ENCODE results near the gene SMYD5. TPM values are rescaled to one million over a fixed set of nuclear protein-coding genes. Genes with fewer than 3 reads are reported as not detected.

SMYD5 gene
- total and polyA plus RNA-seq, 7 experiments from 2014 or later = 25.1 to 76.2 (median 32.5) TPM

GRCh38 chr2:73223821-73224220 lies 9.8 kb downstream of the SMYD5 start:
- no peaks in the 10 kb centered on the region for H3K9me3 Mint-ChIP-seq

GRCh38 chr2:73225513-73226360 lies 11.7 kb downstream of the SMYD5 start:
- intact Hi-C loops (cut with micrococcal nuclease) = no loop called here
- peaks cover 0 to 5% (median 0%) of the 10 kb centered on the region in 7 donors for H3K4me1 Mint-ChIP-seq
- Histone ChIP-seq H3K9me3 (ENCODE audit: control insufficient read depth in 2 of 3, low read length in 3 of 3) (no peaks in the 10 kb centered on the region), H3K4me3 (ENCODE audit: low read length) (no peak overlapping the region), H3K27me3 (ENCODE audit: control insufficient read depth in 2 of 2, insufficient read depth in 2 of 2, low read length in 2 of 2) (no peaks in the 10 kb centered on the region), H3K36me3 (ENCODE audit: control insufficient read depth in 2 of 3, insufficient read depth in 3 of 3, low read length in 3 of 3) (peaks cover 0 to 79% (median 13%) of the 10 kb centered on the region in 3 experiments), H3K27ac (ENCODE audit: low read depth, low read length) (no peak overlapping the region), H3K4me1 (ENCODE audit: control insufficient read depth in 2 of 2, insufficient read depth in 2 of 2, low read length in 2 of 2) (no peaks in the 10 kb centered on the region)
- no peak for DNase-seq
- CTCF ChIA-PET = interaction anchor here (1.0 to 1.3 kb wide), 2 partner anchors 10 to 13 kb away, joined by 3 to 5 read pairs; no protein-coding TSS in a partner anchor
- no peak for ATAC-seq
- H3K4me3 Mint-ChIP-seq = no peak overlapping the region
- POLR2A ChIA-PET = interaction anchor here (3.8 kb wide), 1 partner anchor 8 kb away, joined by 21 read pairs; the partner anchor contains the start of genes CCT7 and PRADC1
- no peaks in the 10 kb centered on the region for H3K27me3 Mint-ChIP-seq
- H3K9me3 Mint-ChIP-seq = no peaks in the 10 kb centered on the region
- H3K27ac Mint-ChIP-seq = peak overlapping the region in 3 of 9 donors; percentile 14 to 46 (median 38)
- peaks cover 0 to 26% (median 5%) of the 10 kb centered on the region in 5 donors for H3K36me3 Mint-ChIP-seq

More at GRCh38 chr2:73223821-73224220, 9.8 kb downstream of the SMYD5 start:
- Histone ChIP-seq H3K4me1 (ENCODE audit: control insufficient read depth in 2 of 2, insufficient read depth in 2 of 2, low read length in 2 of 2) (no peaks in the 10 kb centered on the region), H3K27ac (ENCODE audit: low read depth, low read length) (no peak overlapping the region), H3K4me3 (ENCODE audit: low read length) (no peak overlapping the region), H3K36me3 (ENCODE audit: control insufficient read depth in 2 of 3, insufficient read depth in 3 of 3, low read length in 3 of 3) (peaks cover 0 to 98% (median 17%) of the 10 kb centered on the region in 3 experiments), H3K27me3 (ENCODE audit: control insufficient read depth in 2 of 2, insufficient read depth in 2 of 2, low read length in 2 of 2) (no peaks in the 10 kb centered on the region), H3K9me3 (ENCODE audit: control insufficient read depth in 2 of 3, low read length in 3 of 3) (no peaks in the 10 kb centered on the region)
- Mint-ChIP-seq H3K4me1 (peaks cover 0 to 5% (median 0%) of the 10 kb centered on the region in 7 donors), H3K27me3 (no peaks in the 10 kb centered on the region), H3K4me3 (no peak overlapping the region), H3K27ac (peak overlapping the region in 2 of 9 donors; percentile 12 to 69), H3K36me3 (peaks cover 0 to 33% (median 5%) of the 10 kb centered on the region in 5 donors)
- intact Hi-C loops (cut with micrococcal nuclease) = no loop called here
- ChIA-PET CTCF (interaction anchor here (1.3 kb wide), 1 partner anchor 9 kb away, joined by 3 read pairs; the partner anchor contains the start of gene PRADC1), POLR2A (interaction anchor here (3.8 kb wide), 1 partner anchor 10 kb away, joined by 21 read pairs; the partner anchor contains the start of genes CCT7 and PRADC1)
- no peak for DNase-seq
- ATAC-seq = no peak

GRCh38 chr2:73227086-73227485 lies 13.0 kb downstream of the SMYD5 start:
- ChIA-PET CTCF (no interaction called here), POLR2A (no interaction called here)
- intact Hi-C loops (cut with micrococcal nuclease) = no loop called here
- Histone ChIP-seq H3K4me1 (ENCODE audit: control insufficient read depth in 2 of 2, insufficient read depth in 2 of 2, low read length in 2 of 2) (no peaks in the 10 kb centered on the region), H3K4me3 (ENCODE audit: low read length) (no peak overlapping the region), H3K27ac (ENCODE audit: low read depth, low read length) (no peak overlapping the region), H3K9me3 (ENCODE audit: control insufficient read depth in 2 of 3, low read length in 3 of 3) (no peaks in the 10 kb centered on the region), H3K36me3 (ENCODE audit: control insufficient read depth in 2 of 3, insufficient read depth in 3 of 3, low read length in 3 of 3) (peaks cover 0 to 66% (median 5%) of the 10 kb centered on the region in 3 experiments), H3K27me3 (ENCODE audit: control insufficient read depth in 2 of 2, insufficient read depth in 2 of 2, low read length in 2 of 2) (no peaks in the 10 kb centered on the region)
- no peak overlapping the region for H3K4me3 Mint-ChIP-seq
- H3K9me3 Mint-ChIP-seq = no peaks in the 10 kb centered on the region
- no peaks in the 10 kb centered on the region for H3K27me3 Mint-ChIP-seq
- H3K36me3 Mint-ChIP-seq = peaks cover 0 to 13% (median 2%) of the 10 kb centered on the region in 5 donors
- H3K4me1 Mint-ChIP-seq = peaks cover 0 to 5% (median 2%) of the 10 kb centered on the region in 7 donors
- no peak overlapping the region for H3K27ac Mint-ChIP-seq
- no peak for ATAC-seq
- DNase-seq = no peak

- DNase-seq = no peak
- POLR2A ChIA-PET = interaction anchor here (0.6 to 1.0 kb wide), 3 partner anchors 9 to 157 kb away, joined by 3 read pairs; partner anchors contain the start of gene ALMS1
- H3K36me3 ChIP-seq (ENCODE audit: control insufficient read depth in 2 of 3, insufficient read depth in 3 of 3, low read length in 3 of 3) = peaks cover 0 to 50% (median 0%) of the 10 kb centered on the region in 3 experiments
- H3K27ac ChIP-seq (ENCODE audit: low read depth, low read length) = no peak overlapping the region
- no peak overlapping the region for H3K4me3 Mint-ChIP-seq
- H3K4me3 ChIP-seq (ENCODE audit: low read length) = no peak overlapping the region
- peaks cover 0 to 8% (median 0%) of the 10 kb centered on the region in 5 donors for H3K36me3 Mint-ChIP-seq
- H3K27me3 ChIP-seq (ENCODE audit: control insufficient read depth in 2 of 2, insufficient read depth in 2 of 2, low read length in 2 of 2) = no peaks in the 10 kb centered on the region
- peaks cover 4 to 5% of the 10 kb centered on the region in 2 donors for H3K4me1 ChIP-seq (ENCODE audit: control insufficient read depth in 2 of 2, insufficient read depth in 2 of 2, low read length in 2 of 2)
- intact Hi-C loops (cut with micrococcal nuclease) = no loop called here
- CTCF ChIA-PET = no interaction called here
- no peaks in the 10 kb centered on the region for H3K9me3 Mint-ChIP-seq
- H3K9me3 ChIP-seq (ENCODE audit: control insufficient read depth in 2 of 3, low read length in 3 of 3) = no peaks in the 10 kb centered on the region
- H3K4me1 Mint-ChIP-seq = peaks cover 0 to 12% (median 7%) of the 10 kb centered on the region in 7 donors
- ATAC-seq = no peak
- no peak overlapping the region for H3K27ac Mint-ChIP-seq
- H3K27me3 Mint-ChIP-seq = peaks cover 0 to 2% (median 0%) of the 10 kb centered on the region in 5 donors
These were observed 14.6 kb downstream of the SMYD5 start for GRCh38 chr2:73228631-73229030.

- no peak for ATAC-seq
- H3K27ac ChIP-seq (ENCODE audit: low read depth, low read length) = peak overlapping the region; percentile 94
- POLR2A ChIA-PET = interaction anchor here (0.8 to 4.2 kb wide), 16 partner anchors 9 to 1226 kb away, joined by 3 to 34 read pairs (median 6); partner anchors contain the start of genes ALMS1, EGR4, FBXO41 and SFXN5
- H3K27me3 ChIP-seq (ENCODE audit: control insufficient read depth in 2 of 2, insufficient read depth in 2 of 2, low read length in 2 of 2) = no peaks in the 10 kb centered on the region
- no peaks in the 10 kb centered on the region for H3K9me3 Mint-ChIP-seq
- peaks cover 0 to 2% (median 0%) of the 10 kb centered on the region in 5 donors for H3K27me3 Mint-ChIP-seq
- H3K36me3 Mint-ChIP-seq = peaks cover 0 to 10% (median 0%) of the 10 kb centered on the region in 5 donors
- H3K4me3 ChIP-seq (ENCODE audit: low read length) = peak overlapping the region; percentile 90
- peak overlapping the region; percentile 88 to 100 (median 98) for H3K4me3 Mint-ChIP-seq
- H3K27ac Mint-ChIP-seq = peak overlapping the region; percentile 74 to 96 (median 86)
- H3K4me1 Mint-ChIP-seq = peaks cover 25 to 38% (median 33%) of the 10 kb centered on the region in 7 donors
- peak in 5 of 9 donors; percentile 11 to 26 (median 13) for DNase-seq
- peaks cover 0 to 12% (median 0%) of the 10 kb centered on the region in 3 experiments for H3K36me3 ChIP-seq (ENCODE audit: control insufficient read depth in 2 of 3, insufficient read depth in 3 of 3, low read length in 3 of 3)
- no peaks in the 10 kb centered on the region for H3K9me3 ChIP-seq (ENCODE audit: control insufficient read depth in 2 of 3, low read length in 3 of 3)
- CTCF ChIA-PET = interaction anchor here (0.9 to 1.7 kb wide), 4 partner anchors 9 to 58 kb away, joined by 3 to 6 read pairs (median 4); no protein-coding TSS in a partner anchor
- intact Hi-C loops (cut with micrococcal nuclease) = loop anchor here (1.0 to 10.0 kb wide), 15 partner anchors 18 to 1900 kb away; partner anchors contain the start of genes C2orf78 (in 1 of the 2), CCDC142 (in 1 of the 2), DUSP11 (in 1 of the 2) and EGR4 (in 1 of the 2)
- peaks cover 15% of the 10 kb centered on the region in 2 donors for H3K4me1 ChIP-seq (ENCODE audit: control insufficient read depth in 2 of 2, insufficient read depth in 2 of 2, low read length in 2 of 2)
These were observed 18.5 kb downstream of the SMYD5 start for GRCh38 chr2:73232403-73233153.

Data from naive thymus-derived CD4-positive, alpha-beta T cell (primary cell).